H9 (cell line): ENCODE measurements around the gene SSX2IP. TPM values are rescaled to one million over a fixed set of nuclear protein-coding genes. Genes with fewer than 3 reads are reported as not detected.
"Not testable (repeated sequence)": the region's sequence is repeated elsewhere in the genome, so short reads cannot be mapped to it uniquely, and the experiment has no call there.

Experiments
- DNase-seq: peaks from one replicate; pipeline ENCODE4 v3.0.0-alpha.2; 2017
- H2AFZ ChIP-seq: one replicate; pipeline ENCODE4 v1.6.1; 2013; ENCODE audit warnings: mild to moderate bottlenecking, low read length, control low read depth, moderate library complexity
- H2AK5ac ChIP-seq: 2 replicates; pipeline ENCODE4 v1.6.1; 2013; ENCODE audit warnings: low read length, control low read depth, mixed read lengths; ENCODE audit not compliant: insufficient read length
- H2BK120ac ChIP-seq: one replicate; pipeline ENCODE4 v1.6.1; 2013; ENCODE audit warnings: low read depth, mild to moderate bottlenecking, low read length, control low read depth, inconsistent platforms; ENCODE audit not compliant: poor library complexity, severe bottlenecking
- H2BK12ac ChIP-seq: 2 replicates; pipeline ENCODE4 v1.6.1; 2013; ENCODE audit warnings: low read length, control low read depth, mixed read lengths, low read depth; ENCODE audit not compliant: insufficient read length
- H2BK15ac ChIP-seq: 2 replicates; pipeline ENCODE4 v1.6.1; 2013; ENCODE audit warnings: low read depth, low read length, control low read depth
- H2BK20ac ChIP-seq: one replicate; pipeline ENCODE4 v1.6.1; 2013; ENCODE audit warnings: low read depth, mild to moderate bottlenecking, low read length, control low read depth, inconsistent platforms; ENCODE audit not compliant: poor library complexity, severe bottlenecking
- H2BK5ac ChIP-seq: 2 replicates; pipeline ENCODE4 v1.6.1; 2013; ENCODE audit warnings: low read length, control low read depth, mixed read lengths; ENCODE audit not compliant: insufficient read length
- H3K14ac ChIP-seq: 2 replicates; pipeline ENCODE4 v1.6.1; 2013; ENCODE audit warnings: low read length, control low read depth; ENCODE audit not compliant: insufficient read depth
- H3K18ac ChIP-seq: 2 replicates; pipeline ENCODE4 v1.6.1; 2013; ENCODE audit warnings: low read depth, mild to moderate bottlenecking, mixed read lengths, low read length, control low read depth; ENCODE audit not compliant: insufficient read length
- H3K23ac ChIP-seq: 2 replicates; pipeline ENCODE4 v1.6.1; 2013; ENCODE audit warnings: low read length, control low read depth, mixed read lengths, low read depth; ENCODE audit not compliant: insufficient read length
- H3K23me2 ChIP-seq: 2 replicates; pipeline ENCODE4 v1.6.1; 2013; ENCODE audit warnings: low read depth, mild to moderate bottlenecking, mixed read lengths, low read length, control low read depth; ENCODE audit not compliant: insufficient read length, poor library complexity, severe bottlenecking
- H3K27ac ChIP-seq: 2 replicates; pipeline ENCODE4 v1.5.1; 2013; ENCODE audit warnings: low read length, control low read depth, mixed read lengths, low read depth; ENCODE audit not compliant: insufficient read length
- H3K27me3 ChIP-seq: 2 replicates; pipeline ENCODE4 v1.6.1; 2013; ENCODE audit warnings: low read length, control low read depth, inconsistent platforms; ENCODE audit not compliant: insufficient read depth
- H3K4ac ChIP-seq: 2 replicates; pipeline ENCODE4 v1.6.1; 2013; ENCODE audit warnings: low read depth, mild to moderate bottlenecking, control low read depth, inconsistent platforms, low read length, moderate library complexity
- H3K4me1 ChIP-seq: 2 replicates; pipeline ENCODE4 v1.6.1; 2013; ENCODE audit warnings: low read length, control low read depth, inconsistent platforms; ENCODE audit not compliant: insufficient read depth
- H3K4me2 ChIP-seq: 2 replicates; pipeline ENCODE4 v1.6.1; 2013; ENCODE audit warnings: low read length, control low read depth, mixed read lengths; ENCODE audit not compliant: insufficient read length, insufficient read depth
- H3K56ac ChIP-seq: 2 replicates; pipeline ENCODE4 v1.6.1; 2013; ENCODE audit warnings: low read depth, mild to moderate bottlenecking, mixed read lengths, low read length, control low read depth; ENCODE audit not compliant: insufficient read length
- H3K79me1 ChIP-seq: 2 replicates; pipeline ENCODE4 v1.6.1; 2013; ENCODE audit warnings: low read depth, mild to moderate bottlenecking, moderate library complexity, low read length, control low read depth, inconsistent platforms; ENCODE audit not compliant: insufficient read depth, poor library complexity, severe bottlenecking
- H3K79me2 ChIP-seq: 2 replicates; pipeline ENCODE4 v1.6.1; 2013; ENCODE audit warnings: low read length, control low read depth, inconsistent platforms; ENCODE audit not compliant: insufficient read depth
- H3K9ac ChIP-seq: 2 replicates; pipeline ENCODE4 v1.6.1; 2013; ENCODE audit warnings: low read length, control low read depth, mixed read lengths; ENCODE audit not compliant: insufficient read length; ENCODE audit errors: extremely low read depth
- H3K9me3 ChIP-seq: one replicate; pipeline ENCODE4 v1.6.1; 2013; ENCODE audit warnings: low read depth, low read length, inconsistent platforms; ENCODE audit not compliant: control insufficient read depth
- H3T11ph ChIP-seq: one replicate; pipeline ENCODE4 v1.6.1; 2013; ENCODE audit warnings: mild to moderate bottlenecking, low read length, control low read depth, inconsistent platforms
- H4K20me1 ChIP-seq: one replicate; pipeline ENCODE4 v1.6.1; 2013; ENCODE audit not compliant: control insufficient read depth, insufficient read length, insufficient read depth
- H4K5ac ChIP-seq: 2 replicates; pipeline ENCODE4 v1.6.1; 2013; ENCODE audit warnings: low read depth, mild to moderate bottlenecking, mixed read lengths, low read length, control low read depth; ENCODE audit not compliant: insufficient read length
- H4K8ac ChIP-seq: replicated peaks from 2 replicates; pipeline ENCODE4 v1.6.1; 2013; ENCODE audit warnings: low read length, control low read depth, mixed read lengths, low read depth; ENCODE audit not compliant: insufficient read length
- H4K91ac ChIP-seq: 2 replicates; pipeline ENCODE4 v1.6.1; 2013; ENCODE audit warnings: low read depth, mild to moderate bottlenecking, moderate library complexity, mixed read lengths, low read length, control low read depth; ENCODE audit not compliant: insufficient read length
- H3K27ac Mint-ChIP-seq, 3 experiments: 2 replicates in 2 of 3; 3 replicates in 1 of 3; pipeline ENCODE4 v1.8.0; 2020 to 2021; ENCODE audit warnings: mixed read lengths in 3 of 3, mild to moderate bottlenecking in 1 of 3, moderate library complexity in 1 of 3
- H3K27me3 Mint-ChIP-seq: 2 replicates; pipeline ENCODE4 v1.8.0; 2021; ENCODE audit warnings: low read depth, mild to moderate bottlenecking, moderate library complexity, mixed read lengths
- H3K36me3 Mint-ChIP-seq, 3 experiments: 2 replicates in 2 of 3; 3 replicates in 1 of 3; pipeline ENCODE4 v1.8.0; 2020 to 2021; ENCODE audit warnings: low read depth in 3 of 3, mixed read lengths in 3 of 3; ENCODE audit not compliant: insufficient read depth in 1 of 3
- H3K4me1 Mint-ChIP-seq, 2 experiments: 2 replicates each; pipeline ENCODE4 v1.8.0; 2020; ENCODE audit warnings: mixed read lengths in 2 of 2
- H3K4me3 Mint-ChIP-seq, 2 experiments: 2 replicates in 1 of 2; 3 replicates in 1 of 2; pipeline ENCODE4 v1.8.0; 2020 to 2021; ENCODE audit warnings: mild to moderate bottlenecking in 2 of 2, mixed read lengths in 2 of 2, moderate library complexity in 1 of 2
- H3K9me3 Mint-ChIP-seq, 2 experiments: 2 replicates in 1 of 2; 3 replicates in 1 of 2; pipeline ENCODE4 v1.8.0; 2020; ENCODE audit warnings: mild to moderate bottlenecking in 2 of 2, mixed read lengths in 2 of 2, moderate library complexity in 1 of 2
- CTCF ChIP-seq: fragments of 200-600 bp; sonication (generic); conservative IDR thresholded peaks from 3 replicates; pipeline ENCODE4 v1.8.0; 2021; ENCODE audit warnings: antibody characterized with exemption, mild to moderate bottlenecking
- WGBS: extraction: QIAGEN DNeasy Blood & Tissue Kit; methylation state at CpG from one replicate; pipeline ENCODE4 v1.1.7; 2013; ENCODE audit warnings: missing lambda C conversion rate, low lambda C conversion rate, mixed read lengths; ENCODE audit not compliant: insufficient read length; ENCODE audit errors: extremely low coverage; 5-methylcytosine and 5-hydroxymethylcytosine counted together
- total RNA-seq: library from RNA; stranded (reverse); gene quantifications from 2 replicates; pipeline ENCODE4 v1.2.1, GENCODE V29; 2021

The SSX2IP gene
- total RNA-seq, 1 experiment from 2014 or later: 19.6 TPM

- no peaks in the 10 kb centered on the region for H3K9me3 Mint-ChIP-seq
- H3K27ac ChIP-seq: no peak overlapping the region
Observed at GRCh38 chr1:84722794-84723193, 32.5 kb upstream of the SSX2IP start.

GRCh38 chr1:84721872-84722271 is 31.6 kb upstream of the SSX2IP start:
- no CpG with 5 or more reads among the region's 2 CpGs for WGBS
- H3K4me2 ChIP-seq, H3K9me3 ChIP-seq, H3K23ac ChIP-seq, H2BK120ac ChIP-seq, H4K8ac ChIP-seq, H3K27me3 ChIP-seq, H4K91ac ChIP-seq, H2BK12ac ChIP-seq, H3K36me3 Mint-ChIP-seq, H3K79me1 ChIP-seq, H3K79me2 ChIP-seq, H3K27me3 Mint-ChIP-seq, H2BK20ac ChIP-seq, H2AFZ ChIP-seq, H3K4me3 Mint-ChIP-seq, H3T11ph ChIP-seq, H3K4me1 ChIP-seq, H4K5ac ChIP-seq, H4K20me1 ChIP-seq, DNase-seq, H3K9ac ChIP-seq, H3K23me2 ChIP-seq, H3K4ac ChIP-seq, H3K9me3 Mint-ChIP-seq, H3K56ac ChIP-seq, H3K14ac ChIP-seq, H3K27ac ChIP-seq, H3K18ac ChIP-seq, H2AK5ac ChIP-seq, H2BK15ac ChIP-seq, H3K27ac Mint-ChIP-seq, H2BK5ac ChIP-seq: not testable (repeated sequence)
- peaks cover 16 to 17% of the 10 kb centered on the region in 2 experiments for H3K4me1 Mint-ChIP-seq

More at GRCh38 chr1:84722794-84723193, 32.5 kb upstream of the SSX2IP start:
- H3K4me1 ChIP-seq: no peaks in the 10 kb centered on the region
- TF ChIP-seq CTCF: no peak
- H4K91ac ChIP-seq: no peak overlapping the region
- H3K79me2 ChIP-seq: no peaks in the 10 kb centered on the region
- no peak overlapping the region for H3K18ac ChIP-seq
- H2BK20ac ChIP-seq: no peak overlapping the region
- H3K27me3 Mint-ChIP-seq: peaks cover 2% of the 10 kb centered on the region
- H4K5ac ChIP-seq: no peak overlapping the region
- H3K4me3 Mint-ChIP-seq: no peak overlapping the region
- no peak overlapping the region for H3T11ph ChIP-seq
- H3K23ac ChIP-seq: no peak overlapping the region
- H3K27ac Mint-ChIP-seq: no peak overlapping the region
- no peak overlapping the region for H2BK120ac ChIP-seq
- peaks cover 16 to 20% of the 10 kb centered on the region in 2 experiments for H3K4me1 Mint-ChIP-seq
- WGBS: no CpG with 5 or more reads among the region's 3 CpGs
- no peak overlapping the region for H2AFZ ChIP-seq
- no peak overlapping the region for H3K14ac ChIP-seq
- H3K9ac ChIP-seq: no peak overlapping the region
- no peaks in the 10 kb centered on the region for H3K27me3 ChIP-seq
- no peaks in the 10 kb centered on the region for H3K79me1 ChIP-seq
- no peak overlapping the region for H3K4me2 ChIP-seq
- no peaks in the 10 kb centered on the region for H3K9me3 ChIP-seq
- H3K56ac ChIP-seq: no peak overlapping the region
- no peak overlapping the region for H3K4ac ChIP-seq
- H2BK5ac ChIP-seq: no peak overlapping the region
- H2BK12ac ChIP-seq: no peak overlapping the region
- H4K20me1 ChIP-seq: no peaks in the 10 kb centered on the region
- no peak overlapping the region for H4K8ac ChIP-seq
- no peak for DNase-seq
- H3K36me3 Mint-ChIP-seq: no peaks in the 10 kb centered on the region
- H3K23me2 ChIP-seq: no peaks in the 10 kb centered on the region
- no peak overlapping the region for H2BK15ac ChIP-seq
- no peak overlapping the region for H2AK5ac ChIP-seq
